GM23338 (cell line): Measurements from ENCODE around the gene CHMP6. TPM values are rescaled to one million over a fixed set of nuclear protein-coding genes. Genes with fewer than 3 reads are reported as not detected.

ENCODE experiments used
- ATAC-seq: fragments of 200-7000 bp; cut with Tn5 transposase; 3 replicates; pipeline ENCODE4 v1.9.1; 2020
- DNase-seq: peaks from one replicate; pipeline ENCODE4 v3.0.0-alpha.2; 2015; ENCODE audit warnings: low spot score
- H2AFZ ChIP-seq: fragments of 200-600 bp; sonication (generic); 2 replicates; pipeline ENCODE4 v1.8.0; 2016; ENCODE audit warnings: antibody characterized with exemption, mild to moderate bottlenecking, moderate library complexity
- H3F3A ChIP-seq: fragments of 200-600 bp; sonication (generic); replicated peaks from 2 replicates; pipeline ENCODE4 v1.8.0; 2017; ENCODE audit warnings: antibody characterized with exemption, mixed run types, low read depth
- H3K27ac ChIP-seq: fragments of 200-600 bp; sonication (generic); 2 replicates; pipeline ENCODE4 v1.6.1; 2016; ENCODE audit warnings: low read depth
- H3K27me3 ChIP-seq: fragments of 200-600 bp; sonication (generic); 2 replicates; pipeline ENCODE4 v1.8.0; 2016; ENCODE audit warnings: mild to moderate bottlenecking, mixed run types, moderate library complexity; ENCODE audit not compliant: insufficient read depth
- H3K36me3 ChIP-seq: fragments of 200-600 bp; sonication (generic); 2 replicates; pipeline ENCODE4 v1.8.0; 2016; ENCODE audit warnings: mild to moderate bottlenecking; ENCODE audit not compliant: insufficient read depth
- H3K4me1 ChIP-seq: fragments of 200-600 bp; sonication (generic); 2 replicates; pipeline ENCODE4 v1.8.0; 2016; ENCODE audit warnings: mild to moderate bottlenecking, moderate library complexity; ENCODE audit not compliant: insufficient read depth
- H3K4me2 ChIP-seq: fragments of 200-600 bp; sonication (generic); 2 replicates; pipeline ENCODE4 v1.7.1; 2017; ENCODE audit warnings: mixed run types
- H3K4me3 ChIP-seq: fragments of 200-600 bp; sonication (generic); 2 replicates; pipeline ENCODE4 v1.6.1; 2016; ENCODE audit warnings: mixed run types
- H3K79me2 ChIP-seq: fragments of 200-600 bp; sonication (generic); replicated peaks from 2 replicates; pipeline ENCODE4 v1.8.0; 2017; ENCODE audit warnings: mild to moderate bottlenecking; ENCODE audit not compliant: insufficient read depth
- H3K9me2 ChIP-seq: fragments of 200-600 bp; sonication (generic); 2 replicates; pipeline ENCODE4 v1.8.0; 2017; ENCODE audit not compliant: insufficient read depth
- H4K20me1 ChIP-seq: fragments of 200-600 bp; sonication (generic); replicated peaks from 2 replicates; pipeline ENCODE4 v1.8.0; 2017; ENCODE audit warnings: mild to moderate bottlenecking; ENCODE audit not compliant: insufficient read depth
- H3K27ac Mint-ChIP-seq: 2 replicates; pipeline ENCODE4 v1.8.0; 2020; ENCODE audit warnings: inconsistent platforms, mild to moderate bottlenecking, moderate library complexity, mixed read lengths
- H3K27me3 Mint-ChIP-seq: 3 replicates; pipeline ENCODE4 v1.8.0; 2022; ENCODE audit warnings: low read depth, mild to moderate bottlenecking, moderate library complexity, mixed read lengths, inconsistent platforms; ENCODE audit not compliant: insufficient read depth, poor library complexity
- H3K36me3 Mint-ChIP-seq: 3 replicates; pipeline ENCODE4 v1.8.0; 2021; ENCODE audit warnings: low read depth, mild to moderate bottlenecking, inconsistent platforms, moderate library complexity, mixed read lengths
- H3K4me1 Mint-ChIP-seq: 3 replicates; pipeline ENCODE4 v1.8.0; 2020; ENCODE audit warnings: mild to moderate bottlenecking, inconsistent platforms, mixed read lengths
- H3K4me3 Mint-ChIP-seq: 3 replicates; pipeline ENCODE4 v1.8.0; 2021; ENCODE audit warnings: moderate library complexity, mild to moderate bottlenecking, inconsistent platforms, mixed read lengths
- H3K9me3 Mint-ChIP-seq: 3 replicates; pipeline ENCODE4 v1.8.0; 2020; ENCODE audit warnings: moderate library complexity, mild to moderate bottlenecking, inconsistent platforms, mixed read lengths
- EZH2 ChIP-seq: fragments of 200-600 bp; sonication (generic); IDR thresholded peaks from one replicate; pipeline ENCODE4 v1.8.0; 2017; ENCODE audit warnings: antibody characterized with exemption, mild to moderate bottlenecking, low read depth; ENCODE audit not compliant: unreplicated experiment
- JUNB ChIP-seq: IDR thresholded peaks from one replicate; pipeline ENCODE4 v1.6.1; 2016; ENCODE audit warnings: antibody characterized with exemption; ENCODE audit not compliant: unreplicated experiment
- polyA plus RNA-seq: library from polyadenylated mRNA; unstranded; fragments of >200 nt; fragmentation: Nextera tagmentation; extraction: Ambion mirVana; gene quantifications from 2 replicates; pipeline ENCODE4 v1.2.1, GENCODE V29; 2016
- total RNA-seq: library from RNA; depleted of rRNA; stranded (reverse); fragments of >200 nt; shearing (Covaris generic); gene quantifications from 2 replicates; pipeline ENCODE4 v1.2.3, GENCODE V29; 2014
- TF ChIP-seq, protein P1 (sequence below): fragments of 250-450 bp; sonication (Bioruptor Pico); IDR thresholded peaks from 2 replicates; pipeline ENCODE4 v1.5.0; 2020; ENCODE audit warnings: mild to moderate bottlenecking, moderate library complexity
- TF ChIP-seq, protein P2 (sequence below), 2 experiments: fragments of 200-600 bp in 1 of 2; sonication (generic) in 1 of 2; conservative IDR thresholded peaks; 2 replicates each; pipeline versions ENCODE4 v1.5.1 to v1.6.1; 2016 to 2017; ENCODE audit warnings: antibody characterized with exemption in 2 of 2, low read depth in 2 of 2, mild to moderate bottlenecking in 2 of 2, moderate library complexity in 1 of 2

CHMP6 gene
- total and polyA plus RNA-seq, 2 experiments from 2014 or later, result 12.3 to 14.0 TPM

DNA sequence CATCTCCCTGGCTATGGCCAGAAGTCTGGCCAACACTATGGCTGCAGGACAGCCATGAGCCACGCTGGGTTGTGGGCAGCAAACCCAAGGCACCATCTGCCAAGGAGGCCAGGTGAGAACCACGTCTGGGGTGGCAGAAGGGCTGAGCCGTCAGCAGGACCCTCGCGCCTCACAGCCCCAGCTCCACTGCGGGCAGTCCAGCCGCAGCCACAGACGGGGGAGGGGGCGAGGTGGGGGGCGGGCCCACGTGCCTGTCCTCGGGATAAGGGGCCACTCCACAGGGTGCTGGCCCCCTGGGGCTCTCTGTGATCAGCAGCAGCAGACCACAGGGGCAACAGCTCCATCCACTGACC lies 36.8 kb downstream of the CHMP6 start:
- Histone ChIP-seq H4K20me1 (no peaks in the 10 kb centered on the region), H3K27me3 (no peaks in the 10 kb centered on the region), H3K4me3 (no peak overlapping the region), H3K36me3 (no peaks in the 10 kb centered on the region), H3F3A (0 out of 2 replicates have a peak, but pooled peaks cover 1% of the 10 kb centered on the region), H3K79me2 (no peaks in the 10 kb centered on the region), H3K27ac (no peak overlapping the region), H3K4me2 (no peak overlapping the region), H3K4me1 (peaks cover 2% of the 10 kb centered on the region; the same call in 1 of the 2 replicates), H2AFZ (no peak overlapping the region), H3K9me2 (no peaks in the 10 kb centered on the region)
- ATAC-seq (no peak), DNase-seq (no peak)
- H3K9me3 Mint-ChIP-seq, result no peaks in the 10 kb centered on the region
- H3K36me3 Mint-ChIP-seq, result no peaks in the 10 kb centered on the region
- peaks cover 19% of the 10 kb centered on the region for H3K27me3 Mint-ChIP-seq
- peaks cover 9% of the 10 kb centered on the region for H3K4me1 Mint-ChIP-seq
- no peak overlapping the region for H3K27ac Mint-ChIP-seq
- no peak overlapping the region for H3K4me3 Mint-ChIP-seq
- TF ChIP-seq, protein P1, sequence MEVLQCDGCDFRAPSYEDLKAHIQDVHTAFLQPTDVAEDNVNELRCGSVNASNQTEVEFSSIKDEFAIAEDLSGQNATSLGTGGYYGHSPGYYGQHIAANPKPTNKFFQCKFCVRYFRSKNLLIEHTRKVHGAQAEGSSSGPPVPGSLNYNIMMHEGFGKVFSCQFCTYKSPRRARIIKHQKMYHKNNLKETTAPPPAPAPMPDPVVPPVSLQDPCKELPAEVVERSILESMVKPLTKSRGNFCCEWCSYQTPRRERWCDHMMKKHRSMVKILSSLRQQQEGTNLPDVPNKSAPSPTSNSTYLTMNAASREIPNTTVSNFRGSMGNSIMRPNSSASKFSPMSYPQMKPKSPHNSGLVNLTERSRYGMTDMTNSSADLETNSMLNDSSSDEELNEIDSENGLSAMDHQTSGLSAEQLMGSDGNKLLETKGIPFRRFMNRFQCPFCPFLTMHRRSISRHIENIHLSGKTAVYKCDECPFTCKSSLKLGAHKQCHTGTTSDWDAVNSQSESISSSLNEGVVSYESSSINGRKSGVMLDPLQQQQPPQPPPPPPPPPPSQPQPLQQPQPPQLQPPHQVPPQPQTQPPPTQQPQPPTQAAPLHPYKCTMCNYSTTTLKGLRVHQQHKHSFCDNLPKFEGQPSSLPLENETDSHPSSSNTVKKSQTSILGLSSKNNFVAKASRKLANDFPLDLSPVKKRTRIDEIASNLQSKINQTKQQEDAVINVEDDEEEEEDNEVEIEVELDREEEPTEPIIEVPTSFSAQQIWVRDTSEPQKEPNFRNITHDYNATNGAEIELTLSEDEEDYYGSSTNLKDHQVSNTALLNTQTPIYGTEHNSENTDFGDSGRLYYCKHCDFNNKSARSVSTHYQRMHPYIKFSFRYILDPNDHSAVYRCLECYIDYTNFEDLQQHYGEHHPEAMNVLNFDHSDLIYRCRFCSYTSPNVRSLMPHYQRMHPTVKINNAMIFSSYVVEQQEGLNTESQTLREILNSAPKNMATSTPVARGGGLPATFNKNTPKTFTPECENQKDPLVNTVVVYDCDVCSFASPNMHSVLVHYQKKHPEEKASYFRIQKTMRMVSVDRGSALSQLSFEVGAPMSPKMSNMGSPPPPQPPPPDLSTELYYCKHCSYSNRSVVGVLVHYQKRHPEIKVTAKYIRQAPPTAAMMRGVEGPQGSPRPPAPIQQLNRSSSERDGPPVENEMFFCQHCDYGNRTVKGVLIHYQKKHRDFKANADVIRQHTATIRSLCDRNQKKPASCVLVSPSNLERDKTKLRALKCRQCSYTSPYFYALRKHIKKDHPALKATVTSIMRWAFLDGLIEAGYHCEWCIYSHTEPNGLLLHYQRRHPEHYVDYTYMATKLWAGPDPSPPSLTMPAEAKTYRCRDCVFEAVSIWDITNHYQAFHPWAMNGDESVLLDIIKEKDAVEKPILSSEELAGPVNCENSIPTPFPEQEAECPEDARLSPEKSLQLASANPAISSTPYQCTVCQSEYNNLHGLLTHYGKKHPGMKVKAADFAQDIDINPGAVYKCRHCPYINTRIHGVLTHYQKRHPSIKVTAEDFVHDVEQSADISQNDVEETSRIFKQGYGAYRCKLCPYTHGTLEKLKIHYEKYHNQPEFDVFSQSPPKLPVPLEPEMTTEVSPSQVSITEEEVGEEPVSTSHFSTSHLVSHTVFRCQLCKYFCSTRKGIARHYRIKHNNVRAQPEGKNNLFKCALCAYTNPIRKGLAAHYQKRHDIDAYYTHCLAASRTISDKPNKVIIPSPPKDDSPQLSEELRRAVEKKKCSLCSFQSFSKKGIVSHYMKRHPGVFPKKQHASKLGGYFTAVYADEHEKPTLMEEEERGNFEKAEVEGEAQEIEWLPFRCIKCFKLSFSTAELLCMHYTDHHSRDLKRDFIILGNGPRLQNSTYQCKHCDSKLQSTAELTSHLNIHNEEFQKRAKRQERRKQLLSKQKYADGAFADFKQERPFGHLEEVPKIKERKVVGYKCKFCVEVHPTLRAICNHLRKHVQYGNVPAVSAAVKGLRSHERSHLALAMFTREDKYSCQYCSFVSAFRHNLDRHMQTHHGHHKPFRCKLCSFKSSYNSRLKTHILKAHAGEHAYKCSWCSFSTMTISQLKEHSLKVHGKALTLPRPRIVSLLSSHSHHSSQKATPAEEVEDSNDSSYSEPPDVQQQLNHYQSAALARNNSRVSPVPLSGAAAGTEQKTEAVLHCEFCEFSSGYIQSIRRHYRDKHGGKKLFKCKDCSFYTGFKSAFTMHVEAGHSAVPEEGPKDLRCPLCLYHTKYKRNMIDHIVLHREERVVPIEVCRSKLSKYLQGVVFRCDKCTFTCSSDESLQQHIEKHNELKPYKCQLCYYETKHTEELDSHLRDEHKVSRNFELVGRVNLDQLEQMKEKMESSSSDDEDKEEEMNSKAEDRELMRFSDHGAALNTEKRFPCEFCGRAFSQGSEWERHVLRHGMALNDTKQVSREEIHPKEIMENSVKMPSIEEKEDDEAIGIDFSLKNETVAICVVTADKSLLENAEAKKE (CRISPR knock-in tag), result no peak
- TF ChIP-seq EZH2, result no peak
- TF ChIP-seq JUNB, result no peak

DNA sequence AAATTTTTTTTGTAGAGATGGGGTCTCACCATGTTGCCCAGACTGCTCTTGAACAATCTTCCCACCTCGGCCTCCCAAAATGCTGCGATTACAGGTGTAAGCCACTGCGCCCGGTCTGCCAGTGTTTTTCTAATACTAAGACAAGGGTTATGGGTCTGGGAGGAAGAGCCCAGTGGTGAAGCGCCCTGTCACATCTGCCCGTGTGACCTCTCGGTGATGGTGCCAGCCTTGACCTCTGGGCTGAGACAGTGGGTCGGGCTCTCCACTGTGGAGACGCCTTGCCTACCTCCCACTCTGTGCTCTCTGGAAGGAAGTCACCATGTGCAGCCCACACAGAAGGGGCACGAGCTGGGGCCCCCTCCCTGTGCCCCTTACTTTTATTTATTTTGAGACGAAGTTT lies 38.2 kb downstream of the CHMP6 start:
- Histone ChIP-seq H3K4me2 (no peak overlapping the region), H3K27ac (no peak overlapping the region), H2AFZ (no peak overlapping the region), H3K9me2 (no peaks in the 10 kb centered on the region), H3F3A (no peaks in the 10 kb centered on the region), H3K79me2 (no peaks in the 10 kb centered on the region), H3K36me3 (no peaks in the 10 kb centered on the region), H3K27me3 (no peaks in the 10 kb centered on the region), H3K4me1 (peaks cover 7% of the 10 kb centered on the region; the same call in 1 of the 2 replicates), H3K4me3 (no peak overlapping the region), H4K20me1 (no peaks in the 10 kb centered on the region)
- Mint-ChIP-seq H3K9me3 (no peaks in the 10 kb centered on the region), H3K27ac (no peak overlapping the region), H3K4me3 (no peak overlapping the region), H3K27me3 (peaks cover 19% of the 10 kb centered on the region), H3K36me3 (no peaks in the 10 kb centered on the region), H3K4me1 (peaks cover 12% of the 10 kb centered on the region)
- no peak for ATAC-seq
- DNase-seq, result no peak
- TF ChIP-seq EZH2, result no peak
- TF ChIP-seq, protein P1 (CRISPR knock-in tag), result no peak
- TF ChIP-seq, protein P2, sequence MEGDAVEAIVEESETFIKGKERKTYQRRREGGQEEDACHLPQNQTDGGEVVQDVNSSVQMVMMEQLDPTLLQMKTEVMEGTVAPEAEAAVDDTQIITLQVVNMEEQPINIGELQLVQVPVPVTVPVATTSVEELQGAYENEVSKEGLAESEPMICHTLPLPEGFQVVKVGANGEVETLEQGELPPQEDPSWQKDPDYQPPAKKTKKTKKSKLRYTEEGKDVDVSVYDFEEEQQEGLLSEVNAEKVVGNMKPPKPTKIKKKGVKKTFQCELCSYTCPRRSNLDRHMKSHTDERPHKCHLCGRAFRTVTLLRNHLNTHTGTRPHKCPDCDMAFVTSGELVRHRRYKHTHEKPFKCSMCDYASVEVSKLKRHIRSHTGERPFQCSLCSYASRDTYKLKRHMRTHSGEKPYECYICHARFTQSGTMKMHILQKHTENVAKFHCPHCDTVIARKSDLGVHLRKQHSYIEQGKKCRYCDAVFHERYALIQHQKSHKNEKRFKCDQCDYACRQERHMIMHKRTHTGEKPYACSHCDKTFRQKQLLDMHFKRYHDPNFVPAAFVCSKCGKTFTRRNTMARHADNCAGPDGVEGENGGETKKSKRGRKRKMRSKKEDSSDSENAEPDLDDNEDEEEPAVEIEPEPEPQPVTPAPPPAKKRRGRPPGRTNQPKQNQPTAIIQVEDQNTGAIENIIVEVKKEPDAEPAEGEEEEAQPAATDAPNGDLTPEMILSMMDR (conservative IDR thresholded peaks at IDR 0.05; ENCODE audit: low read depth in 2 of 2), result no peak
